Embryonic facial prominence (tissue), 1 donor: ENCODE data around the gene XRCC4.
"Not testable (repeated sequence)": the region's sequence is repeated elsewhere in the genome, so short reads cannot be mapped to it uniquely, and the experiment has no call there.

ENCODE experiments used
- DNase-seq: peaks from one replicate; pipeline ENCODE4 v3.0.0-alpha.2; 2016; ENCODE audit errors: extremely low spot score

XRCC4 gene

GRCh38 chr5:83348281-83348780, 271.0 kb downstream of the XRCC4 start:
- DNase-seq: no peak

GRCh38 chr5:83353231-83353630, 275.9 kb downstream of the XRCC4 start:
- DNase-seq: no peak

- DNase-seq: no peak
Observed at GRCh38 chr5:83353774-83354173, 276.4 kb downstream of the XRCC4 start.

DNA sequence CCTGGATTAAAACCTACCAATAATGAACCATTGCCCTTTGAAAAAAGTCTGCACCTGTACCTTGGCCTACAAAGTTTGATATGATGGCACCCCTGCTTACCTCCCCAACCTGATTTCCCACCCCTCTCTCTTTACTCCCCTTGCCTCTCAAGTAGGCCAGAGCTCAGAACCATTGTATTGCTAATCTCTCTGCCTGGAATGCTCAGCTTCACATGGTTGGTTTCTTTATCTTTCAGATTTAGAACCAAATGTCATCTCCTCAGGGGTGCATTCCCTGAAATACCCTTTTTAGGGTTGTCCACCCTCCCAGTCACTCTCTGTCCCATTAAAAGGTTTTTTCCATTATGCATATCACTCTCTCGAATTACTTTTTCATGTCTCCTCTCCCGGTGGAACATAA, 277.6 kb downstream of the XRCC4 start:
- no peak for DNase-seq

GRCh38 chr5:83355482-83356014, 278.2 kb downstream of the XRCC4 start:
- not testable (repeated sequence) for DNase-seq

- DNase-seq: no peak
Observed at GRCh38 chr5:83357621-83358231, 280.4 kb downstream of the XRCC4 start.

DNA sequence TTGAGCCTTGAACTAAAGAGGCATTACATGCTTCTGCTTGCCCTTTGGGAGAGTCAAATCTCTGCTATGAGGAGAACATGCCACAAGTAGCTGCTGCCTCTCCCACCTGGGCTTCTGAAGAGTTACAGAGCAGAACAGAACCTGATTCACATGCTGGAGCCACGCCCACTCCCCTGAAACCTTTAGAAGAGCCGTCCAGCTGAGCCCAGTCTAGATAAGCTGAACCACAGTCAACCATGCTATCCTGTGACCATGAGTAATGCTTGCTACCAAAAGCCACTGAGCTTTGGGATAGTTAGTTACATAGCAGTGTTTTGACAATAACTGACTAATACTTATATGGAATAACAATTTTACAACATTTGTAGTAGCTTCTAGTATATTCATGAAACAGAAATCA, 283.2 kb downstream of the XRCC4 start:
- DNase-seq: no peak

- no peak for DNase-seq
Observed at GRCh38 chr5:83362526-83362925, 285.2 kb downstream of the XRCC4 start.

GRCh38 chr5:83363111-83363885, 286.0 kb downstream of the XRCC4 start:
- DNase-seq: no peak

DNA sequence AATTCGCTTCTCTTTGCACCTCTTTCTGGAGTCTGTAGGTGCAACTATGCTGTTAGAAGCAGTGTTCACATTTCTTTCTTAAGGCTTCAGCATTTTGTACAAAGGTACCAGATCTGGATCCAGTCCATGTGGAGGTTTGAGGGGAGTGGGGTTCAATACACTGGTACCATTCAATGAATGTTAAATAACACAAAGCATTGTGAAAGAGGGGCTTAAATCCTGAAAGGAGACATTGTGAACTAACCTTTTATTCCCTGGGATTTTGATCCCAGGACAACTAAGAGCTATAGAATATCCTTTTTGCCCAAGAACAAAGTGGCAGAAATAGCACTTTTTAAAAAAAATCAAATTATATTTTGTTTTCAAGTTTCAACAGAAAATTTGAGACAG, 286.5 kb downstream of the XRCC4 start:
- DNase-seq: no peak

DNA sequence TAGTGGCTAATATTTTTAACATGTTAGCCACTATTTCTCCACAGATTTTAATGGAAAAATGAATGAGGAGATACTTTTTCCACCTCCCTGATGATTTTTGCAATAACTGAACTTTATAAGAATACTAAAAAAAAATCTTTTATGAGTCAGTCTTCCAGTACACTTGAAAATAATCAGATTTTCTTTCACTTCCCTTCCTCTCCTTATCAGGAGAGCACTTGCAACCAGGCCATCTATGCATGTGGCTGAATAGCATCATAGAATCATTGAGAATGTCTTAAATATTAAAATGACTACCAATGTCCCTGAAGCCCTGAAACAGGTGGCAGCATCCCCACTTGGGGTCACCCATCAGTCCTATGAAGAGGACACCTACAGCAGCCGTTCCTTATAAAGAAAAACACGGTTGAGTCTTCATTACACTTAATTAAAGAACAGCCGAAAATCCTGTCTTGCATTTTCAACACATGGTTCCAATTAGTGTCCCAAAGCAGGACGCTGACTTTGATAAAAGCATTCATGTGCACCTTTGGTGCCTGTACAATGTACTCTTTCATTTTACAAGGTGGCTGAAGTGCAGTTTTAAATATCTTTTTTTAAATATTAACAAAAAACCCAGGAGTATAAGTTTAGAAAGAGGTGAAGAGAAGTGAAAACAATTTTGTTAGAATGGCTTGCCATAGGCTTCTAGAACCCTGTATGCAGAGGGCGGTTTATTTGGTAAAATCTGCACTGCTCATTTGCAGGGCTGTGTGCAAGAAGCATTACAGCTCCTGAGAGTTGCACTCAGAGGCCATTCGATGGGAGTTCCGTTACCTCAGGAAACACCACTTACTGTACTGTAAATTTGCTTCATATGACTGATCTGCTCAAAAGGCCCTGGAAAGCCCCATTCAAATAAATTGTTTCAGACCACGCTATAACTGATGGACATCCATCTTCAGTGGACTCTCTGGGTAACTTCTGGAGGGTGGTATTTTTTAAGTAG, 287.3 kb downstream of the XRCC4 start:
- no peak for DNase-seq

GRCh38 chr5:83368319-83368718, 291.0 kb downstream of the XRCC4 start:
- DNase-seq: no peak

DNA sequence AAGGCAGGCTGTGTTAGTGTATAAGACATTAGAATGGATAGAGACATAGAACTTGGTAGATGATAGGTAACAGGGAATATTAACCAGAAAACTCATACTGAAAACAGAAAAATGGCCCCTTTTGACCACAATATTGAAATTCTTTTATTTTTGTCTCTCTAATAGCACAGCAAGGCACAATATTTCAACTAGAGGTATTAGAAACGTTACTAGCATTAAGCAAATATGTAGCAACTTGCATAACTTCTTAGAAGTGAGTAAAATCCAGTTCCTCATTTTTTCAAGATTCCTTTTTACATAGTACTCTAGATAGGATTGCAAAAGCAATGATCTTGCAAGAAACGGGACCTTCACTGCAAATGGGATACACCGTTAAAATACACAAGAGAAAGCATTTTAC, 291.5 kb downstream of the XRCC4 start:
- no peak for DNase-seq

GRCh38 chr5:83370957-83371356, 293.6 kb downstream of the XRCC4 start:
- DNase-seq: no peak

GRCh38 chr5:83371726-83372125, 294.4 kb downstream of the XRCC4 start:
- no peak for DNase-seq

GRCh38 chr5:83374547-83374946, 297.2 kb downstream of the XRCC4 start:
- DNase-seq: no peak

- DNase-seq: no peak
Observed at GRCh38 chr5:83375049-83375745, 297.9 kb downstream of the XRCC4 start.

- no peak for DNase-seq
Observed at GRCh38 chr5:83376461-83376860, 299.1 kb downstream of the XRCC4 start.

GRCh38 chr5:83377131-83377865, 300.0 kb downstream of the XRCC4 start:
- DNase-seq: no peak

DNA sequence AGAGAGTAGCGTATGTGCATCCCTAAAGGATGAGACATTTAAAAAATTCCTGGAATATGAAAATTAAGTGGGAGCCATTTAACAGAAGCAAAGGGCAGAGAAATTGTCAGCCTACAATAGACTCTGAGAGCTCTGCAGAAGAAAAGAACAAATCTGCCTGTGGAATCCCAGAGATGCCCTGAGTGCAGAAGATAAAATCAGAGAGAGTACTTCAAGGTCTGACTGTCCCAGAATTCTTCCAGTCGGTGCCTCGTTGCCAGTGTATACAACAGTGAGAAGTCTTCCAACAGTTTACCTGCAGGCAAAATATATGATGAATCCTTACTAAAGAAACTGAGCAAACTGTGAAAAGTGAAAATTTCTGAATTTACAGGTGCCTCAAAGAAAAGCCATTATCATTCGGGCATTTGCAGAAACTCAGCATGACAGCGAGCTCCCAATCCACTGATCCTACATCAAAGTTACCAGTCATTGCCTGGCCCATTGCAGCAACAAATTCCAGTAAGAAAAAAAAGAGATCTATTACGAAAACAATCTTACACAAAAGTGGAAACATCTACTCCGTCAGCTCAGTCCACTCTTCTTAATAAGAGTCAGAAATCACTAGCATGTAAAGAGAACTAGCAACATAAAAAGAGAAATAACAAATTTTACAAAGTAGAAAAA, 301.4 kb downstream of the XRCC4 start:
- DNase-seq: no peak
